Spleen (tissue), 7 donors: ENCODE results near the gene HSCB.

ENCODE experiments used
- CTCF ChIP-seq, 11 experiments: fragments of 200-600 bp in 7 of 11; fragments of 450-650 bp in 4 of 11; sonication (generic) in 4 of 11; IDR thresholded peaks in 8 of 11; conservative IDR thresholded peaks in 3 of 11; 1 replicate in 7 of 11; 2 replicates in 4 of 11; pipeline versions ENCODE4 v1.4.0 to v1.8.0; 2016 to 2021; ENCODE audit warnings: antibody characterized with exemption in 11 of 11, inconsistent platforms in 4 of 11, mild to moderate bottlenecking in 1 of 11
- POLR2A ChIP-seq, 3 donors: fragments of 450-650 bp; IDR thresholded peaks; one replicate each; pipeline ENCODE4 v1.5.1; 2017; ENCODE audit warnings: antibody characterized with exemption in 3 of 3, mild to moderate bottlenecking in 1 of 3
- POLR2AphosphoS5 ChIP-seq, 3 donors: sonication (generic); formaldehyde crosslinking; IDR thresholded peaks; one replicate each; pipeline ENCODE4 v1.5.1; 2017; ENCODE audit warnings: antibody characterized with exemption in 3 of 3
- donor health status: DM: no; HTN: no; CAD: no; lungs with moderate emphysema.
- donor health status: DM: no; HTN: no; CAD: no.
- donor health status: DM: no; HTN: no; CAD: no.

GRCh38 chr22:28737701-28738100 lies 4.1 kb upstream of the HSCB start:
- TF ChIP-seq POLR2A (IDR thresholded peaks at IDR 0.05) (no peak), CTCF (IDR thresholded peaks at IDR 0.05 in 8 of 11, conservative IDR thresholded peaks at IDR 0.05 in 3 of 11) (no peak), POLR2AphosphoS5 (IDR thresholded peaks at IDR 0.05) (no peak)
